ENCODE data around the gene METTL25B.
A peak's percentile ranks its signal among the peaks of the same experiment; 100 is the strongest.

Gene METTL25B

GRCh38 chr1:156726549-156727226 lies 1.6 kb upstream of the METTL25B start:
- peak; percentile 79 for DNase-seq (ENCODE audit: low spot score)

- no peak for DNase-seq (ENCODE audit: low spot score)
Measured at GRCh38 chr1:156727492-156727891, 777 bp upstream of the METTL25B start.

- DNase-seq (ENCODE audit: low spot score): peak; percentile 97
Measured at GRCh38 chr1:156728599-156729462, 562 bp downstream of the METTL25B start, which contains the start of gene ISG20L2. Gene ISG20L2 (minus strand): TSS chr1:156728766. CDS start chr1:156727652, 1,114 bp downstream.

DNA sequence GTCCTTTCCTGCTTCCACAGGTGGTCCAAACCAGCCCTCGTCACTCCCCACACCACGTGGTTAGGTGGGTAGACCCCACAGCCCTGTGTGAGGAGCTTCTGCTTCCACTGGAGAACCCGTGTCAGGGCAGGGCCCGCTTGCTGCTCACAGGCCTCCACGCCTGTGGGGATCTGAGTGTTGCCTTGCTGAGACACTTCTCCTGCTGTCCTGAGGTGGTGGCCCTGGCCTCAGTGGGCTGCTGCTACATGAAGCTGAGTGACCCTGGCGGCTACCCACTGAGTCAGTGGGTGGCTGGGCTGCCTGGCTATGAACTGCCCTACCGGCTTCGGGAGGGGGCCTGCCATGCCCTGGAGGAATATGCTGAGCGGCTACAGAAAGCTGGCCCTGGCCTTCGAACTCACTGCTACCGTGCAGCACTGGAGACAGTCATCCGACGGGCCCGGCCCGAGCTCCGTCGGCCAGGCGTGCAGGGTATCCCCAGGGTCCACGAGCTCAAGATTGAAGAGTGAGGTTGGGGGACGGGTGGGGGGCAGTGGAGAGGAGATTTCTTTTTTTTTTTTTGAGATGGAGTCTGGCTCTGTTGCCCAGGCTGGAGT lies 5.8 kb downstream of the METTL25B start:
- DNase-seq (ENCODE audit: low spot score): no peak

DNA sequence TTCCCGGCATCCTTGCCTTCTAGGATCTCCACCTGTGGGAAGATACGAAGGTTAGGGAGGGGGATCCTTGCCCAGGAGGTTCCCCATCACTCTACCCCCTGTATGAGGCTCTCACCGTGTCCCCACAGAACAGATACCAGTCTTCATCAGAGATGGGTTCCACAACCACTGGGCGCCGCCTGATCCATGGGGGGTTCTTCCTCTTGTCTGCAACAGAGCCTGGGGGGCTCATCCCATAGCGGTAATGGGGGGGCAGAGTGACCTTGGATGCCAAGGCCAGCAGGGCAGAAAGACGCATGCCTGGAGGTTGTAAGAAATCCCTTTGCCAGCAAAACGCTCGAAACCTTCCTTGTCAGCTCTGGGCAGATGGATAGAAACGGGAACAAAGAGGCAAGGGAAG lies 10.1 kb downstream of the METTL25B start:
- DNase-seq (ENCODE audit: low spot score): no peak

DNA sequence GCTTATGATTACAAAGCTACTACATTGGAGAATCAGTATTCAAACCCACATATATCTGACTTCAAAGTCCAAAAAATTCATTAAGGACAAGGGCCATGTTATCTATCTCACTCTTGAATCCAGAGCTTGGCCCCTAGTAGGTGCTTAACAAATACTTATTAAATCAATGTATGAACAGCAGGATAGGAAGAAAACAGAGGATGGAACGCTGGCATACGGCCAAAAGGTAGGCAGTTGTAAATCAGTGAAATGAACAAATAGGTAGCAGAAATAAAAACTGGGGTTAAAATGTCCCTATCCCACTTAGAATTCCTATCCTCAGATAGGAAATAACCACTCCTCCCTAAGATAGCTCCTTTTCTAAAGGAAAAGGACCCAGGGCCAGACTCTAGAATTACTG lies 10.6 kb downstream of the METTL25B start:
- DNase-seq (ENCODE audit: low spot score): no peak

DNA sequence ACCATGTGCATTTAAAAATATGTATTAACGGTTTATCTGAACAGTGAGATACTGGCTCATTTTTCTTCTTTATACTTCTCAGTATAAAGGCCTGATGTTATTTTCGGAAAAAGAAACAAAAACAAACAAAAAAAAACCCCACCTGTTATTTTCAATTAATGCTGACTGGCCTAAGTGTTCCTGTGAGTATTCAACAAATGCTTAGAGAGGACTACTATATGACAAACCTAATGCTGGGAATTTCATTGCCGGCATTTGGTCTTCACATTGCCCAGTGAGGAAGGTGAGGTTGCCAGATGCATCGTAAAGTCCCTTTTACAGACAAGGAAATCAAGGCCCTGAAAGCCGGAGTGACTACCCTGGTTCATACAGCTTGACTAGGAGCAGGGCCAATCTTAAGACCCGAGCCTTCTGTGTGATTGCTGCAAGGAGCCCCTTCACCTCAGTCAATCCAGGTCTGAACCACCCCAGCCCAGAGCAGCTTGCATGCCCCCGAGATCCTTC lies 12.0 kb downstream of the METTL25B start:
- DNase-seq (ENCODE audit: low spot score): no peak

DNA sequence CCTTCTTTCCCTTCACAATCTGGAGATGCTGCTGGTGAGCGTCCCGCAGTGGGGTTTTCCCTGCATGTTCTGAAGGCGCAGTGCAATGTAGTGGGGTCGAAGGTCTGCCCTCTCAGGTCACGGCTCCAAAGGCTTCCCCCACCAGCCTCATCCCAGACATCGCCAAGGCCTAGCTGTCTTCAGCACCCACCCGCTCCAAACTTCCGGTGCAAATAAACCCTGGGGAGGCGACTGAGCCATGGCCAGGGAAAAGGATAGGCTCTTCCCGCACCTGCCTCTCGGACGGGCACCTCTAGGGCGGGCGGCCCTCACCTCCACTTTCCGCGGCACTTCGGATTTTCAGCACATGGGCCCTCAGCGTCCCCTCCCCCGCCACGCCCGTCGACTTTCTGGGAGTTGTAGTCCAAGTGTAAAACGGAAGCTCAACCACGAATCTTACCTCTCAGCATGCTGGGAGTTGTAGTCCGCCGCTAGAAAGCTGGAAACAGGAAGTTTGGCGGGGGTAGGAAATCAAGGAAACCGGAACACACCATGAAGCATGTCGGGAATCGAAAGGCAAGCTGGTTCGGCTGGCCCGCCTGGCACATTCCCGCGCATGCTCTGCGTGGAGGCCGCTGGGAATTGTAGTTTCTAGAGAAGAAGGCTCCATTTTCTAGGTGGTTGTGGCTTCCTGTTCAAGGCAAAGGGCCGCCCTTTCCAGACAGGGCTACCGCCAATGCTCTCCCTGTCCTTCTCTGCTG lies 12.6 kb downstream of the METTL25B start, which contains the start of gene MRPL24:
Gene MRPL24, minus strand, starts transcription at position 348 of the 740 bp plus-strand sequence. CDS start 2,384 bp downstream, outside the sequence.
- peak; percentile 99 for DNase-seq (ENCODE audit: low spot score)

- DNase-seq (ENCODE audit: low spot score): no peak
Measured at GRCh38 chr1:156741481-156741983, 13.3 kb downstream of the METTL25B start.

DNA sequence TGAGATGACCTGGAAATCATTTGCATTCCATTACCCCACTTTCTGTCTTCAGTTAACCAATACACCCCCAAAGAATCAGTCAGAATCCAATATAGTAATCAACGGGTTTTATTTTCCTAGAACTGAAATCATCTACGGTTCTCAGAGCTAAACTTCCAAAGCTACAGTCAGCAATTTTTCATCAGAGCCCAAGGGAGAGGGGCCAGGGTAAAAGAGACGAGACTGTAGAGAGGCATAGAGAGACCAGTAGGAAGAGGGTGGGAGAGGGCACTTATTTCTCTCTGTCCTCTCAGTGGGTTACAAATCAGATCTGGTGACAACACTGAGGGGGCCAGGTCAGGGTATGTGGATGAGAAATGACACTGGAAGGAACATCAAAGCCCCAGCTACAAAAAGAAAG lies 13.7 kb downstream of the METTL25B start:
- DNase-seq (ENCODE audit: low spot score): no peak

- no peak for DNase-seq (ENCODE audit: low spot score)
Measured at GRCh38 chr1:156742801-156743200, 14.5 kb downstream of the METTL25B start.

DNA sequence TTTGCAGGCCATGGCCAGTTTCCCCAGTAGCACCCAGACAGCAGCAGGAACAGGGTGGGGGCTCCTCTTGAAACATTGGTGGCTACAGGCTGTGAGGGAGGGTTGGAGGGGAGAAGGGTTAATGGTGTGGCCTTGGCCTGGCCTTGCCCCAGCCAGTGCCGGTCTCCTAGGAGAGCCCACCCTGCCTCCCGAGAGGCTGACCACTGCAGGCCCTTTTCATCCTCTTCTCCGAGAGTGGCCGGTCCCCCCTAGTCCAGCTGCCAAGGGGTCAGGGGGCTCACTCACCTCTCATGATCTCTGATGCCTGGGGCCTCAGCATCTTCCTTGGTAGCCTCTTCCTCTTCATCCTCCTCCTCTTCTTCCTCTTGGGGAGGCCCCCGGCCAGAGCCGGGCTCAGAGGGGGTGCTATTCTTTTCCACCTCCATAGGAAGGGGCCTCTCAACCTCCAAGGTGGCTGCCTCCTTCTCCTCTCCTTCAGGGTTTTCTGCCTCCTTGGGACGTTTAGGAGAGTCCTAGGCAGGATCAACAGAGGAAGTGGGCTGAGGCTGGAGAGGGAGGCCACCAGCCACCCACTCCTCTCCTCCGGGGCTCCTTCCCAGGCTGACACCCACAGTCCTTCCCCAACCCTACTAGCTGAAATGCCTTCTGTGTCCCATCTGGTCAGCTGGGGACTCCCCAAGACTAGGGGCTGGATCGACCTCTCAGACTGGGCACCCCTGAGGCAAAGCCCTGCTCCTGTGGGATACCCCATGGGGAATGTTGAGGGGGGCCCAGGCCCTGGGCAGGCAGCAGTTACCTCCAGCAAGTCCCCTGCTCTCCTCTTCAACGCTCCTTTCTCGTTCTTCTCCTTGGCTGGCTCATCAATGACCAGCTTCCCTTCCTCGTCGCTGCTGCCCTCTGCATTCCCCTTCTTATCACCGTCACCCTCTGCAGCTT lies 15.4 kb downstream of the METTL25B start:
- DNase-seq (ENCODE audit: low spot score): no peak

- DNase-seq (ENCODE audit: low spot score): no peak
Measured at GRCh38 chr1:156744344-156744743, 16.1 kb downstream of the METTL25B start.

DNA sequence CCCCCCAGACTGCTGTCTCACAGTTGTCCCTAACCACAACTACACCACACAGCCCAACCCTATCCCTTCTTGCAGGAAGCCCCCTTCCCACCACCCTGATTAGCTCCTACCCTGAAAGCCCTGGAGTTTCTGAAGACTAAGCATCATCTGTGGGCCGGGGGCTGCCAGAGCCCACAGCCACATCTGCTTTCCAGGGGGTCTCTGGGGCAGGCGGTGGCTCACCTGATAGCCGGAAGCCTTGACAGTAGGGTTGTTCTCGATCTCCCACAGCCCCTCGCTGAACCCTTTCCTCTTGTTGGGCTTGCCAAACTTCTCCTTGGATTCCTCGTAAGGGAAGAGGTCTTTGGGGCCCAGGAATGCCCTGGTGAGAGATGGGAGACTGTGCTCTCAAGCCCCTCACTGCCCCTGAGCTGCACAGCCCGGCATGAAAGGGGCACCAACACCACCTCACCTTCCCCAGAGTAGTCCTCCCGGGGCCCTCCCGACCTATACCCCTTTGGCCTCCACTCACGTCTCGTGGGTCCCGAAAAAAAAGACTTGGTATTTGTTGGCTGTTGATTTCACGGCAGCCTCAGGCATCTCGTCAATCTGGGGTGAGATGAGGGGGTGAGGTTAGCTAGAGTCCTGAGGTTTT lies 16.6 kb downstream of the METTL25B start:
- no peak for DNase-seq (ENCODE audit: low spot score)

GRCh38 chr1:156745881-156746280 lies 17.6 kb downstream of the METTL25B start:
- no peak for DNase-seq (ENCODE audit: low spot score)

- DNase-seq (ENCODE audit: low spot score): no peak
Measured at GRCh38 chr1:156746406-156746727, 18.1 kb downstream of the METTL25B start.

GRCh38 chr1:156746728-156747631 lies 18.7 kb downstream of the METTL25B start:
- peak; percentile 41 for DNase-seq (ENCODE audit: low spot score)

DNA sequence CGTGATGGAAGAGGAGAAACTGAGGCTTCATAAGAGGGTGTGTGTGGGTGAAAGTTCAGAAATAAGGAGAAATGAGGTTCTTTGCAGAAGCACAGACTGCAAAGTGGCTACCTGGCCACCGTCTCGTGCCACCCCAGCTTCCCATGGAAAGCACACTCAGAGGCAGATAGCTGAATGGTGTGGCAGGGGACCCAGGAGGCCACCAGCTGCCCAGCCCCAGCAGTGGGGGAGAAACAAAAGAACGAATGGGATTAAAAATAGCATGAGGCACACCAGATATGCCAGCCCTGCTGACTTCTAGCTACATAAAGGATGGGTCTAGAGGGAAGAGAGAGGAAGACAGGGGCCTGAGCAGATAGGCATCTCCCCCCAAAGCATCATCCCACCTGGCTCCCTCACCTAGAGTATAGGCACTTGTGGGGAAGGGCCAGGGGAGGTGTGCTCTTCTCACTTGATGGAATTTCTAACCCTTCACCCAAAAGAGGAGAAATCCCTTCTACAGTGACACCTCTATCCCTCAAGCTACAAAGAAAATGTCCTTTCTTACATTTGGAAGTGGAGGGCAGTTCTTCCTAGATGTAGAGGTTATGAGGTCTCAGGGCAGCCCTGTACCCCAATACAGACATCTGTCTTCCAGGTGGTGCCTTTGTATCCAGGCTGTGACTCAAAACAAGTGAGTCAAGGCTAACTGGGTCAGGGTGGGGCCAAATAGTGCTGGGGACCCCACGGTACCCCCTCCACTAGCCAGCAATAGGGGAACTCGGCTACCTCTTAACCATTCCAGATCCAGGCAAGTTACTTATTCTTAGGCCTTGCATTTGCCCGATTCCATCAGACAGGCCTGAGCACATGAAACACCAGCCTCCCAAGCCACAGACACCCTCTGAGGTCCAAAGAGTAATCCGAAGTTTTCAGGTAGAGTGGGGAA lies 19.7 kb downstream of the METTL25B start:
- DNase-seq (ENCODE audit: low spot score): peak; percentile 26
